Body of pancreas (tissue), 4 donors: Measurements from ENCODE around the gene KRT75. TPM values are rescaled to one million over a fixed set of nuclear protein-coding genes. Genes with fewer than 3 reads are reported as not detected.

Experiments
- ATAC-seq: fragments of 150-250 bp; one replicate; pipeline ENCODE4 v1.9.1; 2016
- DNase-seq, 4 donors: peaks; one replicate each; pipeline ENCODE4 v3.0.0-alpha.2; 2019
- H3K27ac ChIP-seq, 4 donors: fragments of 200-600 bp; sonication (generic); 1 replicate in 3 of 4; 2 replicates in 1 of 4; pipeline versions ENCODE4 v1.5.1 to v1.6.1; 2016 to 2019; ENCODE audit warnings: mild to moderate bottlenecking in 1 of 4, mixed read lengths in 1 of 4, moderate library complexity in 1 of 4
- H3K27me3 ChIP-seq, 2 donors: fragments of 200-600 bp; sonication (generic); one replicate each; pipeline ENCODE4 v1.6.0; 2016; ENCODE audit warnings: mild to moderate bottlenecking in 1 of 2
- H3K36me3 ChIP-seq, 2 donors: fragments of 200-600 bp; sonication (generic); replicated peaks in 1 of 2; 2 replicates each; pipeline ENCODE4 v1.5.1; 2016; ENCODE audit warnings: low read depth in 2 of 2; ENCODE audit not compliant: insufficient read depth in 1 of 2
- H3K4me1 ChIP-seq: fragments of 200-600 bp; sonication (generic); one replicate; pipeline ENCODE4 v1.6.0; 2016
- H3K4me3 ChIP-seq, 2 donors: fragments of 200-600 bp; sonication (generic); 1 replicate in 1 of 2; 2 replicates in 1 of 2; pipeline ENCODE4 v1.5.1; 2016 to 2019
- H3K9me3 ChIP-seq, 3 donors: fragments of 200-600 bp; sonication (generic); 1 replicate in 2 of 3; 2 replicates in 1 of 3; pipeline ENCODE4 v1.5.1; 2016
- CTCF ChIP-seq, 7 experiments: fragments of 450-650 bp in 4 of 7; fragments of 200-600 bp in 3 of 7; sonication (generic) in 3 of 7; IDR thresholded peaks; one replicate each; pipeline ENCODE4 v1.5.1; 2016 to 2019; ENCODE audit warnings: antibody characterized with exemption in 7 of 7
- POLR2A ChIP-seq, 3 donors: fragments of 450-650 bp; IDR thresholded peaks; one replicate each; pipeline ENCODE4 v1.6.1; 2016; ENCODE audit warnings: antibody characterized with exemption in 3 of 3, mild to moderate bottlenecking in 2 of 3
- WGBS, 2 donors: methylation state at CpG; one replicate each; pipeline ENCODE4 v1.1.5; 2017; 5-methylcytosine and 5-hydroxymethylcytosine counted together
- intact Hi-C: fragments of 100-400 bp; cut with DNase I; formaldehyde crosslinking; loops from one replicate; pipeline ENCODE4 v1.15.1; 2023
- total RNA-seq, 2 donors: library from RNA; depleted of rRNA; stranded (reverse); fragments of >200 nt; gene quantifications; one replicate each; pipeline ENCODE4 v1.1.0, GENCODE V29; 2016

KRT75 gene
- total RNA-seq, 2 donors from 2014 or later, result not detected

DNA sequence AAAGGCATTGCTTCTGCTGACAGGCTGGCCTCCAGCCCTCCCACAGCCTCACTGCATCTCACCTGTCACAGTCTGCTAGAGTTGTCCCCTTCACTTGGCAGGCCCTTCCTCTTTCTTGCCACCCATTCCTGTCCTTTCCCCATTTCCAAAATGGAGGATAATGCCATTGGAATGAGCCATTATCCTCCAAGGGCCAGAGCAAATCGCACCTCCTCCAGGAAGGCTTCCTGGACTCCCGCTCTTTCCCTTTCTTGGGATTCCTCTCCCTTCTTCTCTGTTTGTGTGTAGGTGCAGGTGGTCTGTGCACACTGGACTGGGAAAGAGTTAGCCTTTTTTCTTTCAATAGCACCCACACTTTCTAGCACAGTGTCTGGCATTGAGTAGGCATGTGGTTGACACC is 31.8 kb downstream of the KRT75 start:
- Histone ChIP-seq H3K9me3 (no peaks in the 10 kb centered on the region), H3K27me3 (no peaks in the 10 kb centered on the region), H3K4me3 (no peak overlapping the region), H3K36me3 (no peaks in the 10 kb centered on the region), H3K27ac (no peak overlapping the region), H3K4me1 (no peaks in the 10 kb centered on the region)
- TF ChIP-seq CTCF (IDR thresholded peaks at IDR 0.05), result no peak
- 96 to 98% methylated on average over 2 of the region's 2 CpGs for WGBS, 2 donors
- no peak for DNase-seq
- no peak for ATAC-seq
- intact Hi-C loops, result no loop called here

GRCh38 chr12:52401926-52402325 is 32.2 kb downstream of the KRT75 start:
- Histone ChIP-seq H3K4me3 (no peak overlapping the region), H3K36me3 (no peaks in the 10 kb centered on the region), H3K27ac (no peak overlapping the region), H3K27me3 (no peaks in the 10 kb centered on the region), H3K4me1 (no peaks in the 10 kb centered on the region), H3K9me3 (no peaks in the 10 kb centered on the region)
- 52 to 81% methylated on average over 4 of the region's 4 CpGs for WGBS, 2 donors
- DNase-seq, result no peak
- intact Hi-C loops, result no loop called here
- no peak for ATAC-seq
- no peak for TF ChIP-seq CTCF (IDR thresholded peaks at IDR 0.05)
- no peak for TF ChIP-seq POLR2A (IDR thresholded peaks at IDR 0.05)

GRCh38 chr12:52401526-52401925 is 32.6 kb downstream of the KRT75 start:
- no peak for ATAC-seq
- H3K4me1 ChIP-seq, result no peaks in the 10 kb centered on the region

DNA sequence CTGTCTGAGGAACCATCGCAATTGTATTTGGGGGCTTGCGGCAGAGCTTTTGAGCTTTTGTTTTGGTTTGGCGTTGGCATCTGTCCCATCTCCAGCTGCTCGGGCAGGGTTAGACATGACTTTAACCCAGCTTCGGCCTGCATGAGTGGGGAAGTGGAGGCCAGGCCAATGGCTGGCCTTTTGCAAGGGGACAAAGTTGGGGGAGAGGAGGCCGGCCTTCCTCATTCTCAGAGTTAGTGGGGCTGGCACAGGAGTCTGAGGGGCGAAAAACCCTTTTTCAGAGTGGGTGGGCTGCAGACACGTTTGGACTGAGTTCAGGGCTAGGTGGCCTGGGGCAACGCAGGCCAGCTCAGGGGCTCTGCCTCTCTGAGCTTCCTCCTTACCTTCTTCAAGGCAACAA is 33.3 kb downstream of the KRT75 start:
- WGBS, 2 donors, result 89 to 90% methylated on average over 5 to 9 of the region's 9 CpGs

More at GRCh38 chr12:52401526-52401925, 32.6 kb downstream of the KRT75 start:
- Histone ChIP-seq H3K9me3 (no peaks in the 10 kb centered on the region), H3K27me3 (no peaks in the 10 kb centered on the region), H3K4me3 (no peak overlapping the region), H3K27ac (no peak overlapping the region), H3K36me3 (no peaks in the 10 kb centered on the region)
- TF ChIP-seq POLR2A (IDR thresholded peaks at IDR 0.05), result no peak
- no peak for TF ChIP-seq CTCF (IDR thresholded peaks at IDR 0.05)
- DNase-seq, result no peak
- intact Hi-C loops, result no loop called here
- WGBS, 2 donors, result 82 to 88% methylated on average over 4 to 5 of the region's 5 CpGs

More for the DNA sequence above, 33.3 kb downstream of the KRT75 start:
- Histone ChIP-seq H3K27ac (no peak overlapping the region), H3K36me3 (no peaks in the 10 kb centered on the region), H3K27me3 (no peaks in the 10 kb centered on the region), H3K4me1 (no peaks in the 10 kb centered on the region), H3K9me3 (no peaks in the 10 kb centered on the region), H3K4me3 (no peak overlapping the region)
- ATAC-seq (no peak), DNase-seq (no peak)
- TF ChIP-seq CTCF (IDR thresholded peaks at IDR 0.05) (no peak), POLR2A (IDR thresholded peaks at IDR 0.05) (no peak)
- intact Hi-C loops, result no loop called here
